Measurements from ENCODE around the gene SLC39A1. TPM values are rescaled to one million over a fixed set of nuclear protein-coding genes. Genes with fewer than 3 reads are reported as not detected.
A peak's percentile ranks its signal among the peaks of the same experiment; 100 is the strongest.

SLC39A1 gene
- total and polyA plus RNA-seq, 2 of the 4 experiments (the other 2 are of a cell fraction) = 89.1 to 97.7 TPM

- H4K20me1 ChIP-seq (ENCODE audit: insufficient read depth, low read length) = peaks cover 23% of the 10 kb centered on the region; the same call in 1 of the 2 replicates
- peak overlapping the region; percentile 14; the same call in 1 of the 2 replicates for H3K9ac ChIP-seq (ENCODE audit: low read depth, low read length)
- no peak overlapping the region for H2AK5ac ChIP-seq (ENCODE audit: low read depth, low read length)
- in situ Hi-C loops (cut with MboI; ENCODE audit: low sequenced_read_pairs) (no loop called here), intact Hi-C loops (cut with micrococcal nuclease) (loop anchor here (2.0 kb wide), 2 partner anchors 165 to 191 kb away; no protein-coding TSS in a partner anchor), dilution Hi-C loops (cut with HindIII; ENCODE audit: low sequenced_read_pairs, unreplicated experiment) (no loop called here)
- no peaks in the 10 kb centered on the region for H3K27me3 ChIP-seq (ENCODE audit: control insufficient read depth, insufficient read depth, low read length)
- H2BK20ac ChIP-seq (ENCODE audit: low read depth, low read length) = no peak overlapping the region
- DNase-seq (no peak), ATAC-seq (ENCODE audit: low read depth) (no peak)
- H3K36me3 ChIP-seq (ENCODE audit: control insufficient read depth, insufficient read depth, low read length) = peaks cover 28% of the 10 kb centered on the region
- H4K8ac ChIP-seq (ENCODE audit: low read depth in 2 of 2, low read length in 2 of 2) = no peak overlapping the region; a peak in 1 of 4 replicates
- no peak overlapping the region for H3K56ac ChIP-seq (ENCODE audit: extremely low read depth, insufficient read depth, low read length)
- H3K9me3 ChIP-seq (ENCODE audit: control insufficient read depth, insufficient read depth, low read length) = no peaks in the 10 kb centered on the region
- H2BK5ac ChIP-seq (ENCODE audit: low read depth, low read length, poor library complexity, severe bottlenecking) = no peak overlapping the region
- no peak for TF ChIP-seq SMC3 (IDR thresholded peaks at IDR 0.05; ENCODE audit: low read depth, low read length)
- TF ChIP-seq MAZ (IDR thresholded peaks at IDR 0.05; ENCODE audit: borderline replicate concordance, low read depth, low read length) = no peak
- TF ChIP-seq FOS (IDR thresholded peaks at IDR 0.05; ENCODE audit: low read depth, low read length) = no peak
- no peak for TF ChIP-seq MAFK (IDR thresholded peaks at IDR 0.05; ENCODE audit: low read depth, low read length)
- no peak for TF ChIP-seq CEBPB (IDR thresholded peaks at IDR 0.05; ENCODE audit: low read depth, low read length)
- no peak for TF ChIP-seq USF2 (IDR thresholded peaks at IDR 0.05; ENCODE audit: low read depth, low read length)
- no peak for TF ChIP-seq CHD1 (IDR thresholded peaks at IDR 0.05; ENCODE audit: low read depth, low read length)
- no peak for TF ChIP-seq NFE2L2 (IDR thresholded peaks at IDR 0.05; ENCODE audit: low read depth, low read length)
- TF ChIP-seq ELK1 (IDR thresholded peaks at IDR 0.05; ENCODE audit: borderline replicate concordance, low read depth, low read length) = no peak
- TF ChIP-seq, protein P1, sequence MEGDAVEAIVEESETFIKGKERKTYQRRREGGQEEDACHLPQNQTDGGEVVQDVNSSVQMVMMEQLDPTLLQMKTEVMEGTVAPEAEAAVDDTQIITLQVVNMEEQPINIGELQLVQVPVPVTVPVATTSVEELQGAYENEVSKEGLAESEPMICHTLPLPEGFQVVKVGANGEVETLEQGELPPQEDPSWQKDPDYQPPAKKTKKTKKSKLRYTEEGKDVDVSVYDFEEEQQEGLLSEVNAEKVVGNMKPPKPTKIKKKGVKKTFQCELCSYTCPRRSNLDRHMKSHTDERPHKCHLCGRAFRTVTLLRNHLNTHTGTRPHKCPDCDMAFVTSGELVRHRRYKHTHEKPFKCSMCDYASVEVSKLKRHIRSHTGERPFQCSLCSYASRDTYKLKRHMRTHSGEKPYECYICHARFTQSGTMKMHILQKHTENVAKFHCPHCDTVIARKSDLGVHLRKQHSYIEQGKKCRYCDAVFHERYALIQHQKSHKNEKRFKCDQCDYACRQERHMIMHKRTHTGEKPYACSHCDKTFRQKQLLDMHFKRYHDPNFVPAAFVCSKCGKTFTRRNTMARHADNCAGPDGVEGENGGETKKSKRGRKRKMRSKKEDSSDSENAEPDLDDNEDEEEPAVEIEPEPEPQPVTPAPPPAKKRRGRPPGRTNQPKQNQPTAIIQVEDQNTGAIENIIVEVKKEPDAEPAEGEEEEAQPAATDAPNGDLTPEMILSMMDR (conservative IDR thresholded peaks at IDR 0.05; ENCODE audit: low read depth, low read length) = no peak
- no peak for TF ChIP-seq BHLHE40 (IDR thresholded peaks at IDR 0.05; ENCODE audit: low read depth, low read length)
- no peak for TF ChIP-seq RCOR1 (IDR thresholded peaks at IDR 0.05; ENCODE audit: insufficient replicate concordance, low read length)
- TF ChIP-seq POLR2A (IDR thresholded peaks at IDR 0.05; ENCODE audit: low read depth, low read length) = no peak
- no peak for TF ChIP-seq MXI1 (IDR thresholded peaks at IDR 0.05; ENCODE audit: borderline replicate concordance, low read depth, low read length)
- no peak for TF ChIP-seq RAD21 (IDR thresholded peaks at IDR 0.05; ENCODE audit: low read length)
- no peak for TF ChIP-seq RFX5 (IDR thresholded peaks at IDR 0.05; ENCODE audit: low read depth, low read length)
- H3K27ac ChIP-seq (ENCODE audit: insufficient read depth, low read length) = no peak overlapping the region
- no peak overlapping the region for H4K91ac ChIP-seq (ENCODE audit: insufficient read depth, low read depth, low read length)
- no TSS peak for BruUV-seq (replicated peaks)
- H4K5ac ChIP-seq (ENCODE audit: low read depth, low read length) = no peak overlapping the region
- H2AFZ ChIP-seq (replicated peaks; ENCODE audit: low read length, poor library complexity) = no peak overlapping the region
- H3K4me1 ChIP-seq (ENCODE audit: control insufficient read depth, insufficient read depth, low read length) = 0 out of 2 replicates have a peak, but pooled peaks cover 2% of the 10 kb centered on the region
- H3K18ac ChIP-seq (ENCODE audit: low read depth, low read length) = no peak overlapping the region
- peaks cover 17 to 37% of the 10 kb centered on the region in 2 experiments for H3K79me1 ChIP-seq (ENCODE audit: low read depth in 1 of 2, low read length in 2 of 2)
- H3K9me1 ChIP-seq (ENCODE audit: insufficient read depth, low read length) = peaks cover 4% of the 10 kb centered on the region; the same call in 1 of the 2 replicates
- WGBS, 2 experiments (ENCODE audit: extremely low coverage in 2 of 2, insufficient read length in 1 of 2) = no CpG with 5 or more reads among the region's 2 CpGs
- H2AK9ac ChIP-seq (replicated peaks; ENCODE audit: low read depth, low read length, poor library complexity) = no peak overlapping the region
- ChIA-PET CTCF (no interaction called here), POLR2A (ENCODE audit: unreplicated experiment) (interaction anchor here (0.6 kb wide), 1 partner anchor 14 kb away, joined by 6 read pairs; no protein-coding TSS in a partner anchor)
- peak overlapping the region; percentile 86 for H3K4me2 ChIP-seq (ENCODE audit: low read depth, low read length)
- no peak overlapping the region for H3K4ac ChIP-seq (ENCODE audit: low read depth, low read length)
- H2BK120ac ChIP-seq (ENCODE audit: low read depth, low read length) = no peak overlapping the region
- H3K23ac ChIP-seq (ENCODE audit: low read depth, low read length) = peak overlapping the region; percentile 72; the same call in 1 of the 2 replicates
- peak overlapping the region; percentile 57; the same call in 1 of the 2 replicates for H3K4me3 ChIP-seq (ENCODE audit: insufficient read depth, low read depth, low read length)
- peak overlapping the region; percentile 15; the same call in 1 of the 2 replicates for H3K14ac ChIP-seq (replicated peaks; ENCODE audit: low read depth, low read length)
- H2BK15ac ChIP-seq (ENCODE audit: low read depth, low read length) = no peak overlapping the region
Observed at GRCh38 chr1:153991806-153992205, 28.5 kb upstream of the SLC39A1 start.
